ENCODE data around the gene RFPL4A. TPM values are rescaled to one million over a fixed set of nuclear protein-coding genes. Genes with fewer than 3 reads are reported as not detected.

The RFPL4A gene
- polyA plus RNA-seq, 3 donors = not detected

- no peak overlapping the region for H3K27ac ChIP-seq (ENCODE audit: low read depth, low read length)
- WGBS, 3 donors = 71 to 76% (median 74%) methylated on average over 5 of the region's 5 CpGs
Observed at GRCh38 chr19:55781112-55781511, 22.2 kb downstream of the RFPL4A start.

GRCh38 chr19:55795021-55795420 is 36.1 kb downstream of the RFPL4A start:
- H3K27ac ChIP-seq (ENCODE audit: low read depth, low read length) = no peak overlapping the region
- 85 to 90% (median 89%) methylated on average over 11 of the region's 11 CpGs for WGBS, 3 donors

GRCh38 chr19:55801416-55801815 is 42.5 kb downstream of the RFPL4A start:
- 56 to 68% (median 68%) methylated on average over 7 of the region's 7 CpGs for WGBS, 3 donors
- H3K27ac ChIP-seq (ENCODE audit: low read depth, low read length) = no peak overlapping the region

GRCh38 chr19:55802281-55802680 is 43.4 kb downstream of the RFPL4A start:
- WGBS, 3 donors = 78 to 88% (median 85%) methylated on average over 2 of the region's 2 CpGs
- H3K27ac ChIP-seq (ENCODE audit: low read depth, low read length) = no peak overlapping the region

GRCh38 chr19:55809381-55810058 is 50.6 kb downstream of the RFPL4A start:
- H3K27ac ChIP-seq (ENCODE audit: low read depth, low read length) = no peak overlapping the region
- WGBS, 3 donors = 23 to 27% (median 26%) methylated on average over 20 of the region's 20 CpGs

- no peak overlapping the region for H3K27ac ChIP-seq (ENCODE audit: low read depth, low read length)
- 64 to 71% (median 71%) methylated on average over 3 of the region's 3 CpGs for WGBS, 3 donors
Observed at GRCh38 chr19:55811340-55811739, 52.4 kb downstream of the RFPL4A start.

- 48 to 59% (median 53%) methylated on average over 7 of the region's 7 CpGs for WGBS, 3 donors
- H3K27ac ChIP-seq (ENCODE audit: low read depth, low read length) = no peak overlapping the region
Observed at GRCh38 chr19:55812449-55812848, 53.6 kb downstream of the RFPL4A start.

Other genes starting within 250 kb of the RFPL4A start
- under 1 TPM in 2 of 3 donors, not detected in 1; 0.12 to 0.90 TPM for gene SBK2, start 222.0 kb upstream of the RFPL4A start, polyA plus RNA-seq
- 1 to 10 TPM in 2 of 3 donors, under 1 TPM in 1; 0.29 to 1.6 (median 1.2) TPM for gene SBK3, start 213.6 kb upstream of the RFPL4A start, polyA plus RNA-seq
- 1 to 10 TPM; 3.7 to 7.8 (median 7.2) TPM for gene ZNF579, start 178.2 kb upstream of the RFPL4A start, polyA plus RNA-seq
- gene FIZ1, start 159.6 kb upstream of the RFPL4A start, polyA plus RNA-seq = 1 to 10 TPM; 6.8 to 9.7 (median 8.4) TPM
- gene ZNF524, start 158.8 kb upstream of the RFPL4A start, polyA plus RNA-seq = 10 to 100 TPM; 27.9 to 60.9 (median 35.5) TPM
- 1 to 10 TPM; 3.8 to 6.8 (median 4.7) TPM for gene ZNF865, start 153.4 kb upstream of the RFPL4A start, polyA plus RNA-seq
- 1 to 10 TPM; 2.6 to 7.0 (median 5.2) TPM for gene ZNF784, start 134.5 kb upstream of the RFPL4A start, polyA plus RNA-seq
- 10 to 100 TPM; 17.9 to 41.2 (median 26.1) TPM for gene ZNF580, start 118.1 kb upstream of the RFPL4A start, polyA plus RNA-seq
- 10 to 100 TPM; 14.3 to 24.5 (median 18.1) TPM for gene ZNF581, start 115.4 kb upstream of the RFPL4A start, polyA plus RNA-seq
- 10 to 100 TPM in 2 of 3 donors, 1 to 10 TPM in 1; 6.3 to 23.2 (median 17.8) TPM for gene CCDC106, start 110.9 kb upstream of the RFPL4A start, polyA plus RNA-seq
- 100 to 1,000 TPM in 1 of 3 donors, 10 to 100 TPM in 2; 54.3 to 122 (median 95.0) TPM for gene U2AF2, start 104.1 kb upstream of the RFPL4A start, polyA plus RNA-seq
- gene EPN1, start 83.9 kb upstream of the RFPL4A start, polyA plus RNA-seq = 100 to 1,000 TPM in 1 of 3 donors, 10 to 100 TPM in 2; 71.6 to 117 (median 89.0) TPM
- not detected for gene NLRP9, start 20.7 kb upstream of the RFPL4A start, polyA plus RNA-seq
- gene RFPL4AL1, start 10.0 kb downstream of the RFPL4A start, polyA plus RNA-seq = not detected
- under 1 TPM in 1 of 3 donors, not detected in 2; 0.03 TPM for gene NLRP11, start 72.9 kb downstream of the RFPL4A start, polyA plus RNA-seq
- gene NLRP4, start 77.4 kb downstream of the RFPL4A start, polyA plus RNA-seq = not detected
- not detected for gene NLRP13, start 173.2 kb downstream of the RFPL4A start, polyA plus RNA-seq
- gene NLRP8, start 188.7 kb downstream of the RFPL4A start, polyA plus RNA-seq = not detected
- gene NLRP5, start 227.7 kb downstream of the RFPL4A start, polyA plus RNA-seq = not detected